ENCODE results near the gene SDC4.

The SDC4 gene

GRCh38 chr20:45372241-45372640 is 24.0 kb upstream of the SDC4 start:
- TF ChIP-seq GATA3 (IDR thresholded peaks at IDR 0.05; ENCODE audit: low read depth, low read length) = no peak
- TF ChIP-seq GATA2 (IDR thresholded peaks at IDR 0.05; ENCODE audit: low read depth, low read length) = no peak

- no peak for TF ChIP-seq GATA2 (IDR thresholded peaks at IDR 0.05; ENCODE audit: low read depth, low read length)
These were observed 22.4 kb upstream of the SDC4 start for GRCh38 chr20:45370571-45371160.

- TF ChIP-seq GATA3 (IDR thresholded peaks at IDR 0.05; ENCODE audit: low read depth, low read length) (no peak), GATA2 (IDR thresholded peaks at IDR 0.05; ENCODE audit: low read depth, low read length) (no peak)
These were observed 20.2 kb upstream of the SDC4 start for GRCh38 chr20:45368221-45368980.

- TF ChIP-seq GATA3 (IDR thresholded peaks at IDR 0.05; ENCODE audit: low read depth, low read length) (no peak), GATA2 (IDR thresholded peaks at IDR 0.05; ENCODE audit: low read depth, low read length) (no peak)
These were observed 18.9 kb upstream of the SDC4 start for GRCh38 chr20:45367126-45367525.

- TF ChIP-seq GATA2 (IDR thresholded peaks at IDR 0.05; ENCODE audit: low read depth, low read length) = no peak
- no peak for TF ChIP-seq GATA3 (IDR thresholded peaks at IDR 0.05; ENCODE audit: low read depth, low read length)
These were observed 18.4 kb upstream of the SDC4 start for GRCh38 chr20:45366631-45367030.

- no peak for TF ChIP-seq GATA2 (IDR thresholded peaks at IDR 0.05; ENCODE audit: low read depth, low read length)
- no peak for TF ChIP-seq GATA3 (IDR thresholded peaks at IDR 0.05; ENCODE audit: low read depth, low read length)
These were observed 18.0 kb upstream of the SDC4 start for GRCh38 chr20:45366192-45366591.

GRCh38 chr20:45365444-45365970 is 17.3 kb upstream of the SDC4 start:
- TF ChIP-seq GATA2 (IDR thresholded peaks at IDR 0.05; ENCODE audit: low read depth, low read length) = no peak
- no peak for TF ChIP-seq GATA3 (IDR thresholded peaks at IDR 0.05; ENCODE audit: low read depth, low read length)

- TF ChIP-seq GATA2 (IDR thresholded peaks at IDR 0.05; ENCODE audit: low read depth, low read length) = no peak
- no peak for TF ChIP-seq GATA3 (IDR thresholded peaks at IDR 0.05; ENCODE audit: low read depth, low read length)
These were observed 15.6 kb upstream of the SDC4 start for GRCh38 chr20:45363611-45364492.

GRCh38 chr20:45362804-45363610 is 14.8 kb upstream of the SDC4 start, which contains the start of gene SYS1:
SYS1 (plus strand) TSS chr20:45363156; CDS start chr20:45363532, 376 bp downstream.
- TF ChIP-seq GATA3 (IDR thresholded peaks at IDR 0.05; ENCODE audit: low read depth, low read length) (no peak), GATA2 (IDR thresholded peaks at IDR 0.05; ENCODE audit: low read depth, low read length) (no peak)

- TF ChIP-seq GATA3 (IDR thresholded peaks at IDR 0.05; ENCODE audit: low read depth, low read length) = no peak
- TF ChIP-seq GATA2 (IDR thresholded peaks at IDR 0.05; ENCODE audit: low read depth, low read length) = no peak
These were observed 13.6 kb upstream of the SDC4 start for GRCh38 chr20:45361793-45362192.

- TF ChIP-seq GATA2 (IDR thresholded peaks at IDR 0.05; ENCODE audit: low read depth, low read length) (no peak), GATA3 (IDR thresholded peaks at IDR 0.05; ENCODE audit: low read depth, low read length) (no peak)
These were observed 11.4 kb upstream of the SDC4 start for GRCh38 chr20:45359406-45360148.

GRCh38 chr20:45359069-45359405 is 10.8 kb upstream of the SDC4 start:
- TF ChIP-seq GATA3 (IDR thresholded peaks at IDR 0.05; ENCODE audit: low read depth, low read length) (no peak), GATA2 (IDR thresholded peaks at IDR 0.05; ENCODE audit: low read depth, low read length) (no peak)

All from SH-SY5Y (cell line).